SW480 (cell line): ENCODE data around the gene BLVRB.
"Not testable (repeated sequence)": the region's sequence is repeated elsewhere in the genome, so short reads cannot be mapped to it uniquely, and the experiment has no call there.

Experiments
- DNase-seq: peaks from one replicate; pipeline ENCODE4 v3.0.0-alpha.2; 2016; ENCODE audit warnings: low spot score

The BLVRB gene

DNA sequence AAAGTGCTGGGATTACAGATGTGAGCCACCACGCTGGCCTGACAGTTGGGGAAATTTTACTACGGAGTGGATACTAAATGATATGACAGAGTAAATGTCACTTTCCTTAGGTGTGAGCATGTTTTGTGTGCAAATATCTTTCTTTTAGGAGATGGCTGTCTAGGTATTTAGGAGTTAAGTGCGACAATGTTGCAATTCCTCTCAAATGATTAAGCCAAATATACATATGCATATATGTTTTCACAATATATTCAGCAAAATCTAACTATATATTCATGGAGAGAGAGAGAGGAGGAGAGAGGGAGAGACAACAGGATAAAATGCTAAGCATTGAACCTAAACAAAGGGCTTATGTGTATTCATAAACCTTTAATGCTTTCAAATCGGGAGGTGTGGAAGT lies 16.0 kb downstream of the BLVRB start:
- DNase-seq: no peak

DNA sequence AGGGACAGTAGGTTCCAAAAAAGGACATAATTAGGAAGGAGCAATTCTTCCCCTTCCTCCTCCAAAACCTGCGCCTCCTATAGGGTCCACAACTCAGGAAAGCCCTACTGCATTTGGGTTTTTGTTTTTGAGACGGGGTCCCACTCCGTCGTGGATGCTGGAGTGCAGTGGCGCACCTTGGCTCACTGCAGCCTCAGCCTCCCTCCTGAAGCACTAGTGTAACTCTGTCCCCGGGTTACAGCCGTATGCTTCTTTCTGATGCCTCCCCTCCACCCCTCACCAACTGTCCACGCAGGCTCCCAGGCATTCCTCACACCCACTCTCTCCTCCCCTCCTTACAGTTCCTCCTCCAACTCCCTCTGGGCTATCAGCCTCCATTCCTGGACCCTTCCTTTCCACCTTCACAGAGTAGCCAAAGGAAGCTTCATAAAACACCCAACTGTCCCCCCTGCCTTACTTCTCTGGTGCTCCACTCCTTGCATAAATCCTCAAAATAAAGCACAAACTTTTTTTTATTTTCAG lies 19.2 kb downstream of the BLVRB start:
- DNase-seq: no peak

DNA sequence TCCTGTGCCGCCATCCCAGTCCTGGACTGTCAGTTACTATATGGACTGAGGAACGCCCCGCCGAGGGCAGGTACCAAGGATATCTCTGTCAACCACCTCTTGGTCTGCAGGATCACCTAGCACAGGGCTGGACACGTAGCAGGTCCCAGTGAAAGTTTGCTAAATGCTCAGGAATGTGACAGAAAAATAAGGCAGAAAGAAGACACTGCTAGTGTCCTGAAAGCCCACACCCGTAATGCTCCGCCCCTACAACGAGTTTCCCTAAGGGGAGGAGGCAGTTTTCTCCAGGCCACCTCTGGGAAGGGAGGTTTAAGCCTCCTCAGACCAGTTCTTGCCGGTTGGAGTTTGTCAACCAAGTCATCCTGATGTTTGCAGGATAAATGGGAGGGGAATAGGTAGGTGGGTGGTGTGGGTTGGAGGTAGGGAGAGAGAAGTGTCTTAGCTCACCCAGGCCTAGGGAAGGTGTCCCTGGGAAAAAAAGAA lies 19.7 kb downstream of the BLVRB start:
- no peak for DNase-seq

DNA sequence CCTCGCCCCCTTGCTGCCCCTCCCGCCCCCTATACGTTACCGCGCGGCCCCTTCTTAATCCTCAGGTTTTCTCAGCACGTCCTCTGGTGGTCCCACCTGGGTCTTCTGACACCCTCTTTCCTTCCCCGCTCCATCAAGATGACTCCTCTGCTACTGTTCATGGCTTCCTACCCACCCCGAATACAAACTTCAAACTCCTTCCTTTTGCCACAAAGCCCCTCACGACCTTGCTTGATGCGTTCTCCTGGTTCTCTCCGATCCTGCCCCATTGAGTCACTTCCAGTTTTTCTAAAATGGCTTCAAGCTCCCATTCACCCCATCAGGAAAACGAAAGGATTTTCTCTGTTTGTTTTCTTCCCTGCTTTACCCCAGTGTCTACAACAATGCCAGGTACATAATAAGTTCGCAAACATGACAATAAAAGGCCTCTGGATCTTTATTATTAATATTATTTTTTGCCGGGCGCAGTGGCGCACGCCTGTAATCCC lies 20.7 kb downstream of the BLVRB start:
- DNase-seq: no peak

DNA sequence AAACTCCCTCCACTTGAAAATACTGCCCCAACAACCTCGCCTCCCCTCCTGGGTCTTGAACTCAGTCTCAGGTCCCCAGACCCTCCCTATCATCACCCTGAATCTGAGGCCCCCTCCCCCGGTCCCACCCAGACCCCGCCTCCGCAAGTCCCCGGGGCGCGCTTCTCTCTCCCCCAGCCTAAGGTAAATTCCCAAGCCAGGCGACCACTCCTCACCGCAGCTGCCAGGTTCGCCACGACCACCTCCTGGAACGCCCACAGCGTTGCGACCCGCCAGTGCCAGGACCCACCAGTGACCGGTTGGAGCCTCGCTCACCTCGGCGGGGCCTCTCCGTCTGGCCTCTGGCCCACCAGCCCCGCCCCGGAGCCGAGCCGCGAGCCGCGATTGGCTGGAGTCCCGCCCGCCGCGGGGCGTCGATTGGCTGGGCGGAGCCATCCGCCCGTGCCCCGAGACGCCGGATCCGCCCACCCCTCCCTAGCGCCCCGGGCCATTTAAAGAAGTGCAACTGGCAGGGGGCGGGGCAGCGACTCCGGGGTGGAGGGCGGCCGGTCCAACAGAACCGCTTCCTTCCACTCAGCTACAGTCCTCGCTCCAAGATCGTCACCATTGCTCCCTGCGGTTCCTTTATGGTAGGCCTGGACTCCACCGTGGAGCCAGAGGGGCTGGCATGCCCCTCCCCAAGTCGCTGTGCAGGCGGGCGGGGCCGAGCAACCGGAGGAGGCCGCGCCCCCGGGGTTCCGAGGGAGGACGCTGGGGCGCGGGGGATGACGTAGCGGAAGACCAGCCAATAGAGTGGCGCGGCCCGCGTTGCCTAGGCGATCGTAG lies 21.3 kb downstream of the BLVRB start, which contains the start of gene SERTAD3:
TSS of gene SERTAD3 (minus strand) at position 336 of the 825 bp plus-strand sequence. CDS start 2,255 bp downstream, outside the sequence.
- DNase-seq: peak; percentile 96

DNA sequence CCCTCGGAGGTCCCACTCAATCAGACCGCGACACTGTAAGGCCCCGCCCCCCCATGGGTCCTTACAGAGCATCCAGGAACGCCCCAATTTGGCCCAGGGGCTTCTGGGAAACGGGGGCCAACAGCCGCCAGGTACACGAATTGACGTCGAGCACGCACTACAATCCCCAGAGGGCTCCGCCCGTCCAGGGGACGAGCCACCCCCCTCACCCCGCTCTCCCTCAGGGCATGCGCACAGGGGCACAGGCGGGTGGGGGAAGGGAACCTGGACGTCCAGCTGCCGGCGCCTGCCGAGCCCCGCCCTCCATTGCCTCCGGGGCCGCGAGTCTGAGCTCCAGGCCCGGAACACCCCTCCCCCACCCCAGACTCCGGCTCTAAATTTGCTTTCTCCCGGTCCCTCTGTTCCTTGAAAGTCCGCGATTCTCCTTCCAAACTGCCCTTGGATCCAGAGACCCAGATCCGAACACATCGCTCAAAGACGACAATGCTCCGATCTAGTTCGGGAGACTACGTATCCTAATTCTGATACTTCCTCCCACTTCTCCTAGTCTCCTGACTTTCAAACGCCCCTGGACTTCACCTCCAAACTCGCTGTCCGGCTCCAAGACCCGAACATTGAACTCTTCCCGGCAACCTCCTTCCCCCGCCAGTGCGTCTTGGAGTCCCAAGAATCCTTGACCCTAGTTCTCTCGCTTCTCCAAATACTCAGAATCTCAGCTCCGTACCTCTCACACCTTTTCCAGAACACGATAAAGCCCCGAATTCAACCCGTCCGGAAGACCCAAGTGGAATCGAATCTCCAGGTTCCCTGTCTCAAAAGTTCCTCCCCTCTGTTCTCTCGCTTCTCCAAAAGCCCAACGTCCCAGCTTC lies 22.2 kb downstream of the BLVRB start:
- DNase-seq: peak; percentile 100

DNA sequence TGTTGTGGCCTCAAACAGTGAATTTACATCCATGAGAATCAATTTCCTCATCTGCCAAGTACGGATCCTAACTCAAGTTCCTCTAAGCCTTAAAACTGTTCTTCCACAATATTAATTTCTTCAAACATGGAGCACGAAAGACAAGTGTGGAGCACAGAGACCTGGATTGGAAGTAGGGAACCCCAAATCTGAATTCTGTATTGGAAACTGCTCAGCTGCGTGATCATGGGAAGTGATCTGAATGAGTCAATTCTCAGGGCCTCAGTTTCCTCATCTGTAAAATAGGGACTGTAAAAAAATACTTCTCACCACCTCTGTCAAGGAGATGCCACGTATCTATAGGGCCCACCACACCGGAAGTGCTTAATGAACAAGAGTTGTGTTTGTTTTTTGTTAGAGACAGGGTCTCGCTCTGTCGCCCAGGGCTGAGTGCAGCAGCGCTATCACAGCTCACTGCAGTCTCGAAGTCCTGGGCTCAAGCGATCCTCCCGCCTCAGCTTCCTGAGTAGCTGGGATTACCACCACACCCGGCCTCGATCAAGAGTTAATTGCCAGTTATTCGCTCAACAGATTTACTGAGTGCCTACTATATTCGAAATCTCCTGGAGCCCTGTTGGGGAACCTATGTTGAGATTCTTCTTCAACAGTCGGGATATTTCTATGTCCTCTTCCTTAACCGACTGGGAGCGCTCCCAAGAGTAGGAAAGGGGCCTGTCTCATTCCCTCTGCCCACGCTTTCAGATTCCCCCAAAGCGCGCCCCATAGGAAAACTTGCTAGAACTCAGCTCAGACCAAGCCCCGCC lies 23.0 kb downstream of the BLVRB start:
- no peak for DNase-seq

DNA sequence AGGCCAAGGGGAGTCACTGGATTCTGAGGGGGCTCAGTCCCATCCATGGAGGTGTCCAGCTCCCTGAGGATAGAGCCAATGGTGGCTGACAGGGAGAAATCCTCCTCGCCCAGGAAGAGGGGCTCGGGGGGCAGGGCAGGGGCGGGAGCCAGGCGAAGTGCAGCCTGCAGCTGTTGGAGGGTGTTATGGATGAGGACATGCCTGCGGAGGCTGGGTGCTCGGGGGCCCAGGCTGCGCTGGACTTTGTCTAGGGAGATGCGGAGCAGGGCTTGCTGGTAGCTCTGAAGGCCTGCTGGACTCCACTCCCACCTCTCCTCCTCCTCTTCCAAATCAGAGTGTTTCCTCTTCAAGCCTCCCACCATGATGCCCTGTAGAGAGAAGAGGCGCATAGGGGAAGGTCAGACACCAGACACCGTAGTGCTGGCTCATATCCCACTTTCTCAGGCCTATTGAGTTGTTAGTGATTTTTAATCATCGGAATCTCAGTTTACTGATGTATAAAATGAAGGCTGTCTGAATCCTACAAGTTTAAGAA lies 23.8 kb downstream of the BLVRB start:
- no peak for DNase-seq

DNA sequence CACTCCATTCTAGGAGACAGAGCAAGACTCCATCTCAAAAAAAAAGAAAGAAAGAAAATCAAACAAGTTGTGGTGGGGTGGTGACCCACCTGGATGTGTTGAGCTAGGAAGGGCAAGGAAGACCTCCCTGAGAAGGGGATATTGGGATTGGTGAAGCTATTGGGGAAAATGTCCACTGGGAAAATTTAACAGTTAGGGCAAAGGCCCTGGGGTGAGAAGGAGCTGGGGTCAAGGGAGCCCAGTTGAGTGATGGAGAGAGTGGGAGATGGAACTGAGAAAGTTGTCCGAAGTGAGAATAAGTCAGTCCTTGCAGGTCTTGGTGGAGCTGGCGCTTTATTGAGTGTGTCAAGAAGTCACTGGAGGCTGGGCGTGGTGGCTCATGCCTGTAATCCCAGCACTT lies 27.3 kb downstream of the BLVRB start:
- DNase-seq: no peak

DNA sequence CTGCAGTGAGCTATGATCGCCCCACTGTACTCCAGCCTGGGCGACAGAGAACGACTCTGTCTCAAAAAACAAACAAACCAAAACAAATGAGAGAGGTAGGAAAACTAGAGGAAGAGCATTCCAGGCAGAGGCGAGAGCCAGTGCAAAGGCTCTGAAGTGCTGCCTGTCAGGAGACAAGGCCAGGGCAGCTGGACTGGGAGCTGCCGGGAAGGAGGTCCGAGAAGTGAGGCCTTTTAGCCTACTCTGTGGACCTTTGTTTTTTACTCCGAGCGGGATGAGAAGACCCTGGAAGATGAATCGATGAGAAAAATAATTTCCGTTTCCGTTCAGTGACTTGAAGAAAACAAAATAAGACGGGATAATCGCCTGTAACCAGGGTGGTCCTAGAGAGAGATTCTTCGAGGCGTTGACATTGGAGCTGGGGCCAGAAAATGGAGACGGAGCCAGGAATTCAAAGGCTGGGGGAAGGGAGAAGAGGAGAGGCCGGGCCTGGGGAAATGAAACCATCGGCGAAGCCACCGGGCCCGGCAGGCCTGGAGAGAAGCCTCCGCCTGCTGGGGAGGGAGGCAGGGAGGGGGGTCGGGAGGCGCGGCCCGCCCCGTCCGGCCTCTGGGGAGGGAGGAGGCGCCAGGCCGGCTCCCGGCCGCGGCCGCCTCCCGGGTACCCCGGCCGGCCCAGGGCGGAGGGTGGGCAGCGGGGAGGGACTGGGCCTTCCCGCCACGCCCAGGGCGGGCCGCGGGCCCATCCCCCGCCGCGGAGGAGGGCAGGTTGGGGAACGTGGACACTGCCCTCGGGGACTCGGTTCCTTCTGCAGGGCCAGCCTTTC lies 31.9 kb downstream of the BLVRB start:
- peak; percentile 92 for DNase-seq

DNA sequence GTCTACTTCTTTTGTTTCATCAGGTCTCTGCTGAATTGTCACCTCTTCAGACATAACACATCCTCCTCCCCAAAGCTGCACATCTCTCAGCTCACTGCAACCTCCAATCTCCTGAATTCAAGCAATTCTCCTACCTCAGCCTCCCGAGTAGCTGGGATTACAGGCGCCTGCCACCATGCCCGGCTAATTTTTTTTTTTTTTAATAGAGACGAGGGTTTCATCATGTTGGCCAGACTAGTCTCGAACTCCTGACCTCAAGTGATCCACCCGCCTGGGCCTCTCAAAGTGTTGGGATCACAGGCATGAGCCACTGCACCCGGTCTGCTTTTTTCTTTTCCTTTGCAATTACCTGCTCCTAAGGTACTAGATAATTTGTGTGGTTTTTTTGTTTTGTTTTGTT lies 32.8 kb downstream of the BLVRB start:
- not testable (repeated sequence) for DNase-seq

DNA sequence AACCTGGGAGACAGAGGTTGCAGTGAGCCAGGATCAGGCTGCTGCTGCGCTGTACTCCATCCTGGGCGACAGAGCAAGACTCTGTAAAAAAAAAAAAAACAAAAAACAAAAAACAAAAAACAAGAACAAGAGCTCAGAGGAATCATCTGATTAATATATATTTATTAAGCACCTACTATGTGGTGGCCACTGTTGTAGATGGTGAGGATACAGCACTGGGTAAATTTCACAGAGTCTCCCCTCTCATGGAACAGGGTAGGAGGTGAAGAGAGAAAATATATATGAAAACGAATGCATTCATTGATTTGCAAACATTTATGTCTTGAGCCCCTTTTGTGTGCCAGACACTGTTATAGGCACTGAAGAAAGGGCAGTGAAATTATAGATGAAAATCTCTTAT lies 33.8 kb downstream of the BLVRB start:
- no peak for DNase-seq

DNA sequence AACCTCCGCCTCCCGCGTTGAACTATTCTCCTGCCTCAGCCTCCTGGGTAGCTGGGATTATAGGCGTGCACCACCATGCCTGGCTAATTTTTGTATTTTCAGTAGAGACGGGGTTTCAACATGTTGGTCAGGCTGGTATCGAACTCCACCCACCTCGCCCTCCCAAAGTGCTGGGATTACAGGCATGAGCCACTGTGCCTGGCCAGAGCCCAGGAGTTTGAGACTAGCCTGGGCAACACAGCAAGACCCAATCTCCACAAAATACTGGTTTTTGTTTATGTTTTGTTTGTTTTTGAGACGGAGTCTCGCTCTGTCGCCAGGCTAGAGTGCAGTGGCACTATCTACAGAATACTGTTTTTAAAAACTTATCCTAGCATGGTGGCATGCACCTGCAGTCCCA lies 35.3 kb downstream of the BLVRB start:
- DNase-seq: not testable (repeated sequence)

DNA sequence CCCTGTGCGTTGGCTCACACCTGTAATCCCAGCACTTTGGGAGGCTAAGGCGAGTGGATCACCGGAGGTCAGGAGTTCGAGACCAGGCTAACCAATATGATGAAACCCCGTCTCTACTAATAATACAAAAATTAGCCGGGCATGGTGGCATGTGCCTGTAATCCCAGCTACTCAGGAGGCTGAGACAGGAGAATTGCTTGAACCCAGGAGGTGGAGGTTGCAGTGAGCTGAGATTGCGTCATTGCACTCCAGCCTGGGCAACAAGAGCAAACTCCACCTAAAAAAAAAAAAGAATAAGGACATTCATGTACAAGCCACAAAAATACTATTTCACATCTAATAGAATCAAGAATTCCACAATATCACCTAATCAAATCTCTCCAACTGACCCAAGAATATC lies 37.3 kb downstream of the BLVRB start:
- not testable (repeated sequence) for DNase-seq

DNA sequence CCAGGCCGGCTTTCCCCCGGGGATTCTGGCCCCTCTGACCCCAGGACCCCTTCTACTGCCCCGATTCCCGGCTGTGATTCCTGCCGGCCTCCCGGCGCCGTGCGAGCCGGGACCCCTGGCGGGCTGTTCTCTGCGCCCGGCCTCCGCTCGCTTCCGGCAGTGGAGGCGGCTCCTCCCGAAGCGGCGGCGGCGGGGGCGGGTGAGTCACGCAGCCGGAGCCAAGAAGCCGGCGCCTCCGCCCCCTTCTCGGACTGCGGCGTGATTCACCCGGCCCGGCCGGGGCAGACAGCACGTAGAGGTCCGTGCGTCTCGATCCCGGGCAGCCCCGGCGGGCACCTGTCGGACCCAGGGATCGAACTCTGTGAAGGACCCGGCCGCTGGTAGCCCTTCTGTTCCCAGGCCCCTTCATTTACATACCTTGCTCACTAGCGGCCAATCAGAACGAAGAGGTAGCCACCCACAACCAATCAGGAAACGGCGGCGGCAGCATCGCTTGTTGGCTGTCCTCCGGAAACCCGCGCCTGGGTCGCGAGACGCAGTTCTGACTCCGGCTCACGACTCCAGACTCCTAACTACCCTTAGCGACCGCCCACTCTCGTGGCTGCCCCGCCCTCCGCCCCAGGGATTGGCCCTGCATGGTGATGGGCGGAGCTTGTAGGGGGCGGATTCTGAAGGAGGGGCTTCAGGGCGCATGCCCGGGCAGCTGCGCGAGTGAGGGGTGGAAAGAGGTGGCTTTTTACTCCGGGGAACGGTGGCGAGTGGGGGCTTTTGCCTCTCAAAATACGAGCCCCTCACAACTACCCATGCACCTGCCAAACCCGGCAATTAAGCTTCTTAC lies 39.9 kb downstream of the BLVRB start, which contains the start of gene SERTAD1:
TSS of gene SERTAD1 (minus strand) at position 543 of the 838 bp plus-strand sequence. CDS start 2,446 bp downstream, outside the sequence.
- peak; percentile 100 for DNase-seq

DNA sequence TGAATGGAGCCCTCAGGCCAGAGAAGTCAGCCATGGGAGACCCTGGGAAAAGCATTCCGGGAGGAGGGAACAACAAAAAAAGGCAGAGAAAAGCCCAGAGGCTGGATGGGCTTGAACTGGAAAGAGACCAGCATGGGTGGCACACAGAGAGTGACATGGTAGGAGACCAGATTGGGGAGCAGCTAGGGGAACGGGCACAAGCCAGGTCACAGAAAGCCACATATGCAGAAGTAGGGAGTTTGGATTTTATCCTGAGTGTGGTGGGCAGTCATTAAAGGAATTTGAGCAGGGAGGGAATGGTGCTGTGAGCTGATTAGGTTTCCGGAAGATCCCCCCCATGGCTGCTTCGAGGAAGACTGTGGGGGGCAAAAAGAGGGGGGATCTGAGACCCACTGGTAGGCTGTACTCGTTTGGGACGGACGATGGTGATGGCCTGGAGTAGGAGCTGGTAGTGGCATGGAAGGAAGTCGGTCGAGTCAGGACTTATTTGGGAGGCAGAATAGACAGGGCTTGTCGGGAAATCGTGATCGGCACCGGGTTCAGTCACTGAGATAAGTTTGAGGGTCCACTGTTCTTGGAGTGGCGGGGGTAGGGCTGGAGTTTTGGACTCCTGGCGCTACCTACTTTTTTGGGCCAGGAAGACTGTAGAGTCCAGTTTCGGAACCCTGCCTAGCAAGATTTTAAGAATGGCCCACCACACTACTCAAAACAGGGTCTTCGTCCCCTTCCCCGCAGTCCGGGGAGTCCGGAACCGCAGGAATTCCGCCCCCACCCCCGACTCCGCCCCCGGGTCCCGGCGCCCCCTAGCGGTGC lies 40.7 kb downstream of the BLVRB start:
- peak; percentile 46 for DNase-seq

DNA sequence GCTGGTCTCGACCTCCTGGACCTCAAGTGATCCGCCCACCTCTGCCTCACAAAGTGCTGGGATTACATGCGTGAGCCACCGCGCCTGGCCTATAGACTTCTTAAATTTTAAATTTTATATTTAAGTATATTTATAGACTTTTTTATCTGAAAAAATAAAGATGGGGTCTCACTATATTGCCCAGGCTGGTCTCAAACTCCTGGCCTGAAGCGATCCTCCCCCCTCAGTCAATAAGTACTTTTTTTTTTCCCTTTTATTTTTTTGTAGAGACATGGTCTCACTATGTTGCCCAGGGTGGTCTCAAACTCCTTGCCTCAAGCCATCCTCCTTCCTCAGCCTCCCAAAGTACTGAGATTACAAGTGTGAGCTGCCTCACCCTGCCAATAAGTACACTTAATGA lies 41.6 kb downstream of the BLVRB start:
- DNase-seq: no peak
